HEK293T (cell line): ENCODE results near the gene EVI5L.

Source experiments
- CTCF ChIA-PET: fragments of 350-600 bp; formaldehyde crosslinking; extraction: SDS; loops from one replicate; lab custom pipeline; 2021; ENCODE audit warnings: antibody characterized with exemption, inconsistent platforms; lab: Yijun Ruan, JAX
- POLR2A ChIA-PET: fragments of 350-600 bp; formaldehyde crosslinking; extraction: SDS; loops from one replicate; lab custom pipeline; 2020; ENCODE audit warnings: antibody characterized with exemption, inconsistent platforms; lab: Yijun Ruan, JAX
- DNase-seq: peaks from one replicate; pipeline ENCODE4 v3.0.0; 2012; ENCODE audit warnings: mixed read lengths; ENCODE audit errors: extremely low spot score
- ARNT ChIP-seq: fragments of 450-650 bp; IDR thresholded peaks from 2 replicates; pipeline ENCODE4 v1.6.1; 2017; ENCODE audit warnings: mild to moderate bottlenecking
- BHLHE40 ChIP-seq: fragments of 450-650 bp; IDR thresholded peaks from 2 replicates; pipeline ENCODE4 v1.6.1; 2016; ENCODE audit warnings: mild to moderate bottlenecking, moderate library complexity, borderline replicate concordance
- CTBP1 ChIP-seq: fragments of 450-650 bp; IDR thresholded peaks from 2 replicates; pipeline ENCODE4 v1.6.1; 2016; ENCODE audit warnings: borderline replicate concordance
- ELF4 ChIP-seq: fragments of 450-650 bp; IDR thresholded peaks from 2 replicates; pipeline ENCODE4 v1.6.1; 2017; ENCODE audit warnings: antibody characterized with exemption
- FOXA1 ChIP-seq: fragments of 450-650 bp; IDR thresholded peaks from 2 replicates; pipeline ENCODE4 v1.6.1; 2016; ENCODE audit warnings: mild to moderate bottlenecking
- FOXK2 ChIP-seq: fragments of 450-650 bp; IDR thresholded peaks from 2 replicates; pipeline ENCODE4 v1.6.1; 2016; ENCODE audit warnings: mild to moderate bottlenecking
- FOXM1 ChIP-seq: fragments of 450-650 bp; IDR thresholded peaks from 2 replicates; pipeline ENCODE4 v1.6.1; 2017; ENCODE audit warnings: mild to moderate bottlenecking, borderline replicate concordance
- HDGF ChIP-seq: fragments of 450-650 bp; IDR thresholded peaks from 2 replicates; pipeline ENCODE4 v1.6.1; 2017; ENCODE audit warnings: antibody characterized with exemption, borderline replicate concordance
- L3MBTL2 ChIP-seq: fragments of 450-650 bp; conservative IDR thresholded peaks from 2 replicates; pipeline ENCODE4 v1.6.1; 2016; ENCODE audit warnings: mild to moderate bottlenecking
- LEF1 ChIP-seq: fragments of 450-650 bp; IDR thresholded peaks from 2 replicates; pipeline ENCODE4 v1.6.1; 2017; ENCODE audit warnings: mild to moderate bottlenecking, borderline replicate concordance
- NFRKB ChIP-seq: fragments of 450-650 bp; IDR thresholded peaks from 2 replicates; pipeline ENCODE4 v1.6.1; 2016; ENCODE audit warnings: mild to moderate bottlenecking, moderate library complexity
- PKNOX1 ChIP-seq: fragments of 450-650 bp; IDR thresholded peaks from 2 replicates; pipeline ENCODE4 v1.6.1; 2016
- SP1 ChIP-seq: fragments of 450-650 bp; IDR thresholded peaks from 2 replicates; pipeline ENCODE4 v1.6.1; 2017
- SUZ12 ChIP-seq: fragments of 450-650 bp; IDR thresholded peaks from 2 replicates; pipeline ENCODE4 v1.6.1; 2016; ENCODE audit warnings: mild to moderate bottlenecking
- TARDBP ChIP-seq: fragments of 450-650 bp; IDR thresholded peaks from 2 replicates; pipeline ENCODE4 v1.6.1; 2016
- ZNF384 ChIP-seq: fragments of 450-650 bp; IDR thresholded peaks from 2 replicates; pipeline ENCODE4 v1.6.1; 2016

EVI5L gene

GRCh38 chr19:7847664-7848063 is 17.6 kb downstream of the EVI5L start:
- ChIA-PET POLR2A (no interaction called here), CTCF (no interaction called here)
- TF ChIP-seq TARDBP (no peak), BHLHE40 (no peak), PKNOX1 (no peak), L3MBTL2 (no peak), CTBP1 (no peak)

DNA sequence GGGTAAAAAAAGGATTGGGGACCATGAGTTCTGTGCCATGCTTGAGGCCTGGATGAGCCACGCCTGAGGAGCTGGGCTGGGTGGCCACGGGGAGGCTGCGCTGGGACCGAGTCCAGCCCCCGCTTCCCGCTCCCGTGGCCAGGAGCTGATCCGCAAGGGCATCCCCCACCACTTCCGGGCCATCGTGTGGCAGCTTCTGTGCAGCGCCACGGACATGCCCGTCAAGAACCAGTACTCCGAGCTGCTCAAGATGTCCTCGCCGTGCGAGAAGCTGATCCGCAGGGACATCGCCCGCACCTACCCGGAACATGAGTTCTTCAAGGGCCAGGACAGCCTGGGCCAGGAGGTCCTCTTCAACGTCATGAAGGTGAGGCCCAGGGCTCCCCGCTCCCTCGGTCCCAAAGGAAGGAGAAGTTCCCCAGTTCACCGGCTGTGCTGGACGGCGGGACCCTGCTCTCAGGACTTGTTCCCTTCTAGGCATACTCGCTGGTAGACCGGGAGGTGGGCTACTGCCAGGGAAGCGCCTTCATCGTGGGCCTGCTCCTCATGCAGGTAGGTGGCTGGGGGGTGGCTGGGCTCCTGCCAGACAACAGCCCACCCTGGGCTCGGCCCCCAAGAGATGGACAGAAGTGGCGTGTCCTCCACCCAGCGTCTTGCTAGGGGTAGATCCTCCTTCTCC is 18.9 kb downstream of the EVI5L start:
- ChIA-PET CTCF (no interaction called here), POLR2A (no interaction called here)
- no peak for TF ChIP-seq BHLHE40
- TF ChIP-seq TARDBP = no peak
- TF ChIP-seq CTBP1 = no peak
- TF ChIP-seq NFRKB = no peak
- no peak for TF ChIP-seq FOXA1
- no peak for TF ChIP-seq L3MBTL2
- DNase-seq = no peak

More at GRCh38 chr19:7847664-7848063, 17.6 kb downstream of the EVI5L start:
- DNase-seq = no peak

- no peak for DNase-seq
- POLR2A ChIA-PET = interaction anchor here (1.0 kb wide), 1 partner anchor 54 kb away, joined by 3 read pairs; the partner anchor contains the start of gene MAP2K7
- no peak for TF ChIP-seq SUZ12
- TF ChIP-seq FOXA1 = no peak
- TF ChIP-seq TARDBP = no peak
- no peak for TF ChIP-seq ELF4
- no peak for TF ChIP-seq FOXM1
- TF ChIP-seq L3MBTL2 = no peak
- no peak for TF ChIP-seq HDGF
- TF ChIP-seq PKNOX1 = no peak
- no peak for TF ChIP-seq ARNT
- no peak for TF ChIP-seq SP1
- no peak for TF ChIP-seq CTBP1
- TF ChIP-seq ZNF384 = no peak
- TF ChIP-seq FOXK2 = no peak
- no peak for TF ChIP-seq NFRKB
- no peak for TF ChIP-seq BHLHE40
- TF ChIP-seq LEF1 = no peak
- CTCF ChIA-PET = no interaction called here
Measured at GRCh38 chr19:7849631-7849999, 19.6 kb downstream of the EVI5L start.

GRCh38 chr19:7850000-7850813 is 20.2 kb downstream of the EVI5L start:
- ChIA-PET POLR2A (interaction anchor here (1.0 kb wide), 1 partner anchor 54 kb away, joined by 3 read pairs; the partner anchor contains the start of gene MAP2K7), CTCF (no interaction called here)
- TF ChIP-seq HDGF = no peak
- no peak for TF ChIP-seq CTBP1
- TF ChIP-seq FOXK2 = no peak
- TF ChIP-seq FOXM1 = no peak
- TF ChIP-seq SP1 = no peak
- TF ChIP-seq BHLHE40 = no peak
- TF ChIP-seq LEF1 = no peak
- TF ChIP-seq ARNT = no peak
- no peak for TF ChIP-seq NFRKB
- no peak for TF ChIP-seq FOXA1
- no peak for TF ChIP-seq ELF4
- TF ChIP-seq PKNOX1 = no peak
- TF ChIP-seq SUZ12 = no peak
- no peak for DNase-seq

DNA sequence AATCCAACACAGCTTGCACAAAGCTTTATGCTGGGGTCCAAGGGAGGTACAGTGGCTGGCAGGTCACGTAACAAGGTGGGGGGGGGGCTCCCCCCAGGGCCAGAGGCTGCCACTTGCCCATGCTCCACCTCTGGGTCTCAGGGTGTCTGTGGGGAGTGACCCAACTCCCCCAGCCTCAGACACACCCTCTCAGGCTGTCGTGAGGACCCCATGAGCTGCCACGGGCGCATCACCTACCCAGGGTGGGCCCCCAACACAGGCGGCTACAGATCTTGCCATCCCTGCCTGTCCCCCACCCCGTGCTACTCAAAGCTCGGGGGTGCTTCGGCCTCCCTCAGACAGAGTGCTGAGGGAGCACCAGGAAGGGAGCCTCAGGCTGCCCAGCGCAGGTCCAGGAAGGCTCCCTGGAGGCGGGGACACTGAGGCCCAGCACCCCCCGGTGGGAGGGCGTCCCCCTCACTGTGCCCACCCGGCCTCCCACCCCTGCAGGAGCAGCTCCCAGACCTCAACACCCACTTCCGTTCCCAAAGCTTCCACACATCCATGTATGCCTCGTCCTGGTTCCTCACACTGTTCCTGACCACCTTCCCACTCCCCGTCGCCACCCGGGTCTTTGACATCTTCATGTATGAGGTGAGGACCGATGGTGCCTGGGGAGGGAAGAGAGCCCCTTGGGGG is 21.1 kb downstream of the EVI5L start:
- ChIA-PET CTCF (no interaction called here), POLR2A (interaction anchor here (1.2 kb wide), 1 partner anchor 93 kb away, joined by 5 read pairs; the partner anchor contains the start of gene TIMM44)
- no peak for DNase-seq
- TF ChIP-seq TARDBP = no peak
- TF ChIP-seq FOXM1 = no peak
- no peak for TF ChIP-seq ARNT
- no peak for TF ChIP-seq PKNOX1
- no peak for TF ChIP-seq ELF4
- no peak for TF ChIP-seq L3MBTL2
- no peak for TF ChIP-seq FOXK2
- no peak for TF ChIP-seq LEF1
- no peak for TF ChIP-seq ZNF384
